OCI-M2 (cell line): ENCODE results near the gene ARPP21.

Experiments used
- DNase-seq: peaks from one replicate; lab custom pipeline; 2025; ENCODE audit not compliant: unreplicated experiment; lab: John Stamatoyannopoulos, UW

The ARPP21 gene

GRCh38 chr3:35674451-35675109 is 35.3 kb downstream of the ARPP21 start:
- no peak for DNase-seq

GRCh38 chr3:35675206-35675605 is 35.9 kb downstream of the ARPP21 start:
- DNase-seq = no peak

GRCh38 chr3:35675621-35676020 is 36.3 kb downstream of the ARPP21 start:
- DNase-seq = no peak

DNA sequence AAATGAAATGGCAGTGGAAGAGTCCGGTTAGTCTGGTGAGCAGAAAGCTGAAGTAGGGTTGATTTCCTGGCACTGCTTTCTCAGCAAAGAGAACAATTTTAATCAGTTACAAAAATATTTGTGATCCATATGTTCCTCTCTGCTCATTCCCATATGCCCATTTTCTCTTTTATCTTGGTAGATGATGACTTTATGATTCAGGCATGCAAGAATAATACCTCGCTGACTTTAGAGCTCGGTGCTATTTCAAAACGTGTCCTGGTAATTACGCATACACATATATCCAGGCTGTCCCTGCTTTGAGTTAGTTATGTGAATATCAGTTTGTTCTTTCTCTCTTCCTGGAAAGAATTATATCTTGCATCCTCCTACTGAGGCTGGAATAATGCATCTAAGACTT is 38.5 kb downstream of the ARPP21 start:
- no peak for DNase-seq

DNA sequence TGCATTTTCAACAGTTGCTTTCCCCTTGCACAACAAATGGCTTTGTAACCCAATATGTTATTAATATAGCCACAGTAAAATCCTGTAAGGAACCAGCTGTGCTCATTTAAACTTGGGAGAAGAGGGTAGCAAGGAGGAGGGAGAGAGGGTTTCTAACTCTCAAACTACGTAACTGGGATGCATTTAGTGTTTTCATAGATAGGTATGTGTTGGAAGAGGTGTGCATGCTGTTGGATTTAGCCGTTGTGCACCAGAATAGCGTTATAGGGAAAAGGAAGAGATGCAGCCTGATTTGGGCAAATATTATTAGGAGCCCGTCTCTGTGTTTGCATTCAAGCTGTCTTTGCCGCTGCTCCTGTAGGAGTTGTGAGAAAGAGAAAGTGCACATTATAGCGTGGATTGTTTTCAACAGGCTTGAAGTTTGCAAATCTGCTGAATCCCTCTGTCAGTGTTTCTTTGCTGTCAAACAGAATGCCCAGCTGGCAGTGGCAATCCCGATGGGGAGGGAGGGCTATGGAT is 39.4 kb downstream of the ARPP21 start:
- no peak for DNase-seq

DNA sequence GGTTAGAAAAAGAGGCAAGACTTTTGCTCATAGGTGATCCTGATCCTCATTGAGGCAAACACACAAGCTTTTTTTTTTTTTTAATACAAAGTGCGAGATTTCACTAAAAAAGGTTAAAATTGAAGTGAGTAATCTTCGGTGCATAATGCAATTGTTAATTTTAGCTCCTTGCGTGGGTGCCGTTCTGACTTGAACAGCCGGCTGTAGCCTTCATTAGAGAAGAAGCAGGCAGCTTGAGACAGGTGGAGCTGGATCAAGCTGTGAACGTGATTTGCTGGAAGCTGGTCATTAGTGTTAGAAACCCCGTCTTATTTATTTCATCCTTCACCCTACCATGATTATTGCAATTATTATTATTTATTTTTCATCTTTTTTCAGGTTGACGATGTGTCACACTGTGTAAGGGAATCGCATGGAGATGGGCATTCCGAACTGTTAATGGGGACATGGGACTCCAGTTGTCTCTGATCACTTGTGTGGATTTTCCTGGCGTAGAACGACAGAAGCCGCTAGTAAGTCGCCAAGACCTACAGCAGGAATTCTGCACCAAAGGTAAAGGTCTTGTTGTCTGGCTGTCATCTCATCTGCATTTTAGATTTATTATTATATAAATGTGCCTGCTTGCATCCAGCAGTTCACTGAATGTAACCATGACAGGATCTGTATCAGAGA is 40.2 kb downstream of the ARPP21 start:
- DNase-seq = no peak

GRCh38 chr3:35680866-35681650 is 41.7 kb downstream of the ARPP21 start:
- no peak for DNase-seq

- no peak for DNase-seq
Observed at GRCh38 chr3:35685153-35685552, 45.8 kb downstream of the ARPP21 start.

- DNase-seq = no peak
Observed at GRCh38 chr3:35688826-35689225, 49.5 kb downstream of the ARPP21 start.

DNA sequence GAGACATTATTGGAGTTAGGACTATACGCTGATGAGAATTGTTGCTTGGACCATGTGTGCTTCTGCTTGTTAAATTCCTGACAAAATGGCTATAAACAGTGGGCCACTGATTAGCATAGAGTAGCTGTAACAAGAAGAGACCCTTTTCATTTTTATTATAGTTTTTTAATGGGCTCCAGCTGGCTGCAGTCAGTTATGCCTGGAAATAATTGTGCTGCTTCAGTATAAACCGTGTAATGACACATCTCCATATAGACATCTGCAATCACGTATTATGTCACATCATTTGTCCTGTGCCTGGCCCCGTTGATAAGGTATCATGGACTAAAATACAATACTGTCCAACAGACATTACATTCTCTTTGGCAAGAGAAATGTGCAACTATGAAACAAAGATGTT is 50.9 kb downstream of the ARPP21 start:
- no peak for DNase-seq

- no peak for DNase-seq
Observed at GRCh38 chr3:35705904-35706303, 66.6 kb downstream of the ARPP21 start.

DNA sequence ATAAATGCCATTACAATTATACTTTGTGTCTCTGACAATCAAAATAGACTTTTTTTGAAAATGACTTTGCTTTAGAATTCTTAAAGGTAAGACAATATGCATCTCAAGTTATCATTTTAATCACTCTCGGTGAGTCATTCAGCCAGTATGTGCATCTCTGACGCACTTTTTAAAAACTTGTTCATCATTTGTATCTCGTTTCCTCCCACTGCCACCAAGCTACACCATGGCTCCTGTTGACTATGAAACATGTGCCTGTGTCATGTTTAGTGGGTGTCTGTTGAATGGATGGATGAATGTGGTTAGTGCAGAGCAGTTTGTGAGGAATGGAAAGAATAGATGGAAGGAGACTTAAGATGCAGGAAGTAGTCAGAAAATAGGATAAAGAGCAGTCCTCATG is 68.6 kb downstream of the ARPP21 start:
- no peak for DNase-seq

DNA sequence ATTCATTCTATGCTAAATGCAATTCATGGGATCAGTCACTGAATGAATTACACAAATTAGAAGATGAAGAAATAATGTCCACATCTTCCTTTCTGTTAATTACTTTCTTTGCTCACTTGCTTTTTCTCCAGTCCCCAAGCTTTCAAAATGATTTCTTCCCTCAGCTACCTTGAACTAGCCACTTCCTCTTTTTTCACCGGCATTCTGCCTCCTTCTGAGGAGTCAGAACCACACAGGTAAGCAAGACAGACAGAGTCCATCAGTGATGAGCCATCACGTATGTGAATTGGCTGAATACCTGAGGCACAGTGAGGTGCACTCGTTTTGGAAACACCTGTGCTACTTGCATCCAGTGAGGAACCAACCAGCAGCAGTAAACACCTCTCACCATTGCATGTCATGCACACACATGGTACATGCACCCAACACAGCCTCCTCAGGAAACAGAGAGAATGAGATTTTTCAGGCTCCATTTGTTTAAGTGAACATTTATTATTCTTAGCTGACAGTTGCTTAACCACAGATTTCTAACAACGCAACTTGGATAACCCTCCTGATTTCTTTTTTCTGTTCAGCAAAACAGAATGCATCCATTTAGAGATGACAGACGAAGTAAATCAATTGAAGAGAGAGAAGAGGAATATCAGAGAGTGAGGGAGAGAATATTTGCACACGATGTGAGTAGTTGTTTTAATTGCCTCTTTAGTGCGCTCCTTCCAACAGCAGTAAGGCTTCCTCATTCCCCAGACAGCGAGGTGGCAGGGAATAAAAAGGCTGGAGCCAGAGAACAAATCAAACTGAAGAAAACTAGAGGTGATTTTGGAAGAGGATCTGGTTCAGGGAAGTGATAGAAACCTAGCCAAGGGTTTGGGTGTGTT is 69.3 kb downstream of the ARPP21 start:
- DNase-seq = no peak

DNA sequence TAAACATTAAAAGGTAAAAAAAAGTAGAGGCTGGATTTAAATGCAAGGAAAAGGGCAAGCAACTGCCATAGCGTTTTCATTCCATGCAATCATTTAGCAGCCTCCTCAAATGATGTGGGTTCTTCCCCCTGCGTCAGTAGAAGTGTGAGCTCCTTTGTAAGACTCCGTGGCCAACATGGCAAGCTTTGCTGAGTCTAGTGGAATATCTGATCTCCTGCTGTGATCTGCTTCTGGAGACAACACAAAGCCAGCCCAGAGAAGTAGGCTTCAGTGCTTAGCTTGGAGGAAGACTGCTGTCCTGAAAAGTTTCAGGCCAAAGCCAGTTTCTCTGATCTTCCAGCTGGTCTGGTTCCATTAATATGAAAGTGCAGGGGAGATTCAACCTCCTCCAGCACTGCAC is 70.4 kb downstream of the ARPP21 start:
- DNase-seq = no peak

- DNase-seq = no peak
Observed at GRCh38 chr3:35710554-35710953, 71.2 kb downstream of the ARPP21 start.

- DNase-seq = no peak
Observed at GRCh38 chr3:35718921-35719320, 79.6 kb downstream of the ARPP21 start.

- no peak for DNase-seq
Observed at GRCh38 chr3:35721628-35722027, 82.3 kb downstream of the ARPP21 start.

DNA sequence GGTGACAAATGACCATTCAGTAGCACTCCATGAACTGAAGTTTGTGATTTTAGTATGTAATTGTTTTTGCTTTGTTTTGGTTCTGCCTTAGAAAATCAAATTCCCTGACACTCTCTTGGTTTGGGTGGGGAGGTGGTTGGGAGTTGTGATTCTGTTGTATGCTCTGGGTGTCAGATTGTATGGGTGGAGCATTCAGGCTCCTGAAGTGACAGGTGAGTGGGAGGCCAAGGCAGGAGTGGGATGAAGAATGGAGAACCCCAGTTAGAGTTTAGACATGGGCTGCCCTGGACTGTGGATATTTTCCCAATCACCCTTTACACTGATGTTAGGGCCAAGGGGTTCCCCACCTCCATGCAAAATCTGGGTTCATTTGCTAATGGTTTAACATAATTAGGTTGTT is 83.6 kb downstream of the ARPP21 start:
- DNase-seq = no peak

DNA sequence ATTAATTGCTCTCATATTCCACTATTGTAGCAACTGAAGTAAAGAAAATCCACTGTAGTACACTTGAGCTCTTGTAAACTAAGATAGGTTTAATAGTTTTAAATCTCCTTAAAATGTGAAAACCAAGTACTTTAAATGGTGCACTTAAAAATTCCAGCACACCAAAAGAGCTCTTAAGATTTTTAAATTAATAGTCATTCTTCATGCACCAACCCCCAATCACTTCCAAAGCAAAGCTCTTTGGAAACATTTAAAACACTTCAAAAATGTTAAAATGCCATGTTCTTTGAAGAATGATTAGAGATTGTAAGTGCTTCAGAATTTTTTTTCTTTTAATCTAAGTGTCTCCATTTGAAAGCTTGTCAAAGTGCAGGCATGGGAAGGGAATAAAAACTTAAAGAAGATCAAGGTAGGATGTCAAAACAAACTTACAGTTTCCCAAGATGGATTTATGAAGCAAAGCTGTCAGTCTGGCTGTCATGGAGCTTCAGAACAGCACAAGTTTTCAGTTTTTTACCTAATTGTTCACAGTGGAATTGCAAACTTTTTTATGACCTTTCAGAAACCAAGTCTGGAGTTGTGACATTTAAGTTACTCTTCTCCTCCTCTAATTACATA is 84.3 kb downstream of the ARPP21 start:
- no peak for DNase-seq

DNA sequence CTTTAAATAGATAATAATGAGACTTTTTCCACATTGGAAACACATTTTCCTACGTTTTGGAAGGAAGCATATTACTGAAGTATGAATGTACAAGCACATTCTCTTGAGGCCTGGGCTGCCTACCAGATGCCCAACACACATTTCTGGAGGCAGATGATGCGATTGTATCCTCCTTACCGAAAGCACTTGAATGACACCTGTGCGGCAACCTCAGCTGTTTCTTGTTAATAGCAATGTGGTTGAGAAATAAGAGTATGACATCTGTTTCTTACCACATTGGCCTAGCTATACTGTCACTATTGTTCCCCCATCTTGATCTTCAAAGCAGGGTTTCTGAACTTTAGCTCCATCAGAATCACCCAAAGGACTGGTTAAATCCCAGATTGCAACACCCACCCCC is 84.8 kb downstream of the ARPP21 start:
- DNase-seq = no peak

- no peak for DNase-seq
Observed at GRCh38 chr3:35727179-35727578, 87.9 kb downstream of the ARPP21 start.
